Liver (tissue), 9 donors: ENCODE data around the gene SEMA4C. TPM values are rescaled to one million over a fixed set of nuclear protein-coding genes. Genes with fewer than 3 reads are reported as not detected.

Experiments used
- DNase-seq: peaks from one replicate; pipeline ENCODE4 v3.0.0-alpha.2; 2017; ENCODE audit warnings: low spot score
- H3K27ac ChIP-seq, 2 donors: one replicate each; pipeline ENCODE4 v1.7.0; 2013; ENCODE audit warnings: inconsistent platforms in 2 of 2, low read length in 2 of 2, control low read depth in 1 of 2, low read depth in 1 of 2, mild to moderate bottlenecking in 1 of 2
- H3K27me3 ChIP-seq, 4 donors: one replicate each; pipeline versions ENCODE4 v1.6.1 to v1.7.0; 2013; ENCODE audit warnings: low read length in 3 of 4, inconsistent platforms in 1 of 4, mild to moderate bottlenecking in 1 of 4, moderate library complexity in 1 of 4; ENCODE audit not compliant: control insufficient read depth in 4 of 4, insufficient read depth in 4 of 4
- H3K36me3 ChIP-seq, 4 donors: one replicate each; pipeline versions ENCODE4 v1.6.1 to v1.7.0; 2013; ENCODE audit warnings: low read length in 3 of 4, mild to moderate bottlenecking in 3 of 4, low read depth in 1 of 4, moderate library complexity in 1 of 4; ENCODE audit not compliant: control insufficient read depth in 4 of 4, insufficient read depth in 3 of 4
- H3K4me1 ChIP-seq, 4 donors: one replicate each; pipeline versions ENCODE4 v1.6.1 to v1.7.0; 2013; ENCODE audit warnings: low read length in 3 of 4, mild to moderate bottlenecking in 3 of 4, moderate library complexity in 1 of 4; ENCODE audit not compliant: control insufficient read depth in 4 of 4, insufficient read depth in 4 of 4
- H3K4me3 ChIP-seq, 3 donors: one replicate each; pipeline versions ENCODE4 v1.6.1 to v1.7.0; 2013; ENCODE audit warnings: low read length in 3 of 3, control low read depth in 1 of 3, low read depth in 1 of 3, mild to moderate bottlenecking in 1 of 3
- H3K9ac ChIP-seq, 2 donors: one replicate each; pipeline ENCODE4 v1.7.0; 2013; ENCODE audit warnings: low read length in 2 of 2, mild to moderate bottlenecking in 2 of 2, moderate library complexity in 2 of 2, control low read depth in 1 of 2, low read depth in 1 of 2
- H3K9me3 ChIP-seq, 4 donors: one replicate each; pipeline versions ENCODE4 v1.6.1 to v1.7.0; 2013; ENCODE audit warnings: low read length in 3 of 4; ENCODE audit not compliant: control insufficient read depth in 4 of 4
- EGR1 ChIP-seq, 2 donors: IDR thresholded peaks; 2 replicates each; pipeline ENCODE4 v1.6.1; 2016 to 2018; ENCODE audit warnings: antibody characterized with exemption in 2 of 2, low read depth in 2 of 2
- FOXA1 ChIP-seq: IDR thresholded peaks from 2 replicates; pipeline ENCODE4 v1.6.1; 2016; ENCODE audit warnings: antibody characterized with exemption
- FOXA2 ChIP-seq: IDR thresholded peaks from 2 replicates; pipeline ENCODE4 v1.6.1; 2016; ENCODE audit warnings: antibody characterized with exemption
- GABPA ChIP-seq, 2 donors: IDR thresholded peaks in 1 of 2; conservative IDR thresholded peaks in 1 of 2; 2 replicates each; pipeline ENCODE4 v1.6.1; 2016; ENCODE audit warnings: antibody characterized with exemption in 2 of 2, mild to moderate bottlenecking in 1 of 2, moderate library complexity in 1 of 2
- HNF4A ChIP-seq, 2 donors: conservative IDR thresholded peaks; 2 replicates each; pipeline ENCODE4 v1.6.1; 2016; ENCODE audit warnings: antibody characterized with exemption in 2 of 2, mild to moderate bottlenecking in 2 of 2
- HNF4G ChIP-seq: IDR thresholded peaks from 2 replicates; pipeline ENCODE4 v1.6.1; 2016; ENCODE audit warnings: antibody characterized with exemption
- JUND ChIP-seq, 2 donors: IDR thresholded peaks; 2 replicates each; pipeline ENCODE4 v1.6.1; 2016; ENCODE audit warnings: antibody characterized with exemption in 2 of 2
- NR2F2 ChIP-seq: IDR thresholded peaks from 2 replicates; pipeline ENCODE4 v1.6.1; 2016; ENCODE audit warnings: antibody characterized with exemption
- RAD21 ChIP-seq, 2 donors: IDR thresholded peaks; 2 replicates each; pipeline ENCODE4 v1.6.1; 2016; ENCODE audit warnings: antibody characterized with exemption in 2 of 2, mild to moderate bottlenecking in 2 of 2
- RXRA ChIP-seq, 2 donors: IDR thresholded peaks; 2 replicates each; pipeline ENCODE4 v1.6.1; 2017 to 2018; ENCODE audit warnings: antibody characterized with exemption in 2 of 2, mild to moderate bottlenecking in 1 of 2
- SP1 ChIP-seq: IDR thresholded peaks from 2 replicates; pipeline ENCODE4 v1.6.1; 2018; ENCODE audit warnings: antibody characterized with exemption, mild to moderate bottlenecking
- TAF1 ChIP-seq: conservative IDR thresholded peaks from 2 replicates; pipeline ENCODE4 v1.6.1; 2016; ENCODE audit warnings: antibody characterized with exemption, mild to moderate bottlenecking
- YY1 ChIP-seq: IDR thresholded peaks from 2 replicates; pipeline ENCODE4 v1.6.1; 2016; ENCODE audit warnings: antibody characterized with exemption, mild to moderate bottlenecking
- WGBS: extraction: QIAGEN DNeasy Blood & Tissue Kit; methylation state at CpG from one replicate; pipeline ENCODE4 v1.1.7; 2013; 5-methylcytosine and 5-hydroxymethylcytosine counted together
- polyA plus RNA-seq, 2 donors: library from polyadenylated mRNA; stranded (reverse) in 1 of 2; unstranded in 1 of 2; fragments of 200-250 nt in 1 of 2; fragments of >200 nt in 1 of 2; fragmentation: Nextera tagmentation in 1 of 2; extraction: Ambion mirVana in 1 of 2; gene quantifications; one replicate each; pipeline versions ENCODE4 v1.2.1 to v1.2.3, GENCODE V29; 2013 to 2015
- total RNA-seq, 2 donors: library from RNA; depleted of rRNA; stranded (reverse); fragments of >200 nt; gene quantifications; one replicate each; pipeline ENCODE4 v1.2.3, GENCODE V29; 2014
- TF ChIP-seq, protein P1 (sequence below): fragments of 150-350 bp; IDR thresholded peaks from 2 replicates; pipeline ENCODE4 v1.5.1; 2017; ENCODE audit warnings: improper control_type of control experiment, low read depth, low read length; ENCODE audit not compliant: missing input control
- TF ChIP-seq, protein P2 (sequence below): IDR thresholded peaks from 2 replicates; pipeline ENCODE4 v1.6.1; 2016; ENCODE audit warnings: antibody characterized with exemption, mild to moderate bottlenecking
- TF ChIP-seq, protein P3 (sequence below): IDR thresholded peaks from 2 replicates; pipeline ENCODE4 v1.6.1; 2016; ENCODE audit warnings: antibody characterized with exemption
- TF ChIP-seq, protein P4 (sequence below): IDR thresholded peaks from 2 replicates; pipeline ENCODE4 v1.6.1; 2016; ENCODE audit warnings: antibody characterized with exemption
- TF ChIP-seq, protein P5 (sequence below): IDR thresholded peaks from 2 replicates; pipeline ENCODE4 v1.6.1; 2016; ENCODE audit warnings: antibody characterized with exemption
- donor health status: healthy.
- donor health status: healthy.
- donor health status: healthy.
- donor health status: healthy.
- donor health status: healthy.

The SEMA4C gene
- total and polyA plus RNA-seq, 4 donors, result 3.7 to 23.2 (median 13.2) TPM

DNA sequence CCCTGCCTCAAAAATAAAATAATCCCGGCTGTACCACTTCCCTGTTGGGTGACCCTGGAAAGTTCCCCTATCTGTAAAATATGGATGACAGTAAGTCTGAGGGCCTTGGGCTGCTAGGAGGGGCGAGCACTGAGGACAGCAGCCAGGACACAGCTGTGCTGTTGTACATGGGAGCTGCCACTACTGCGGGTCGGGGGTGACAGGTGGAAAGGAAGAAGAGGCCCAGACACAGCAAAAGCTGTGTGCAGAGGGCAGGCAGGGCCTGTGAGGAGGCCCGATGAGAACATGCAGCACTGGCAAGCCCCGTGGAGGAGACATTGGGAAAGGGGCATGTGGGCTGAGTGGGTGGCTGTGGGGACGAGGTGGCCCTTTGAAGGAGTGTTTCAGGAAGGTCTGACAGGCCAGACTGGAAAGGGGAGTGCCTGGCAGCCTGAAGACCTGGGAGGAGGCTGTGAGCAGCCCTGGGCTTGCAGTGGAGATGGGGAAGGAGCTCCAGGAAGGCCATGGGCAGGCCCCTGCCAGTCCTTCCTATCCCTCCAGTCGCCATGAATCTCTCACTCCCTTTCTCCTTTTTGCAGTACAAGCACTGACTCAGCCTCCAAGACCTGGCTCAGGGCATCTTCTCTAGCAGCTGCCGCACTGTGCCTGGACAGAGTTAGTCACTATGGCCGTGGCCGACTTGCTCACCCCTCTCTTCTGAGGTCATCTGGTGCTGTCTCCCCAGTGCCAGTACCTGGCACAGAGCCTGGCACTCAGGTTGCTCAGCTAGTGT is 28.9 kb upstream of the SEMA4C start:
- Histone ChIP-seq H3K27ac (no peak overlapping the region), H3K9me3 (no peaks in the 10 kb centered on the region), H3K4me3 (no peak overlapping the region), H3K9ac (no peak overlapping the region), H3K4me1 (no peaks in the 10 kb centered on the region), H3K36me3 (no peaks in the 10 kb centered on the region), H3K27me3 (no peaks in the 10 kb centered on the region)
- TF ChIP-seq GABPA (IDR thresholded peaks at IDR 0.05 in 1 of 2, conservative IDR thresholded peaks at IDR 0.05 in 1 of 2) (no peak), HNF4A (conservative IDR thresholded peaks at IDR 0.05) (no peak), FOXA1 (no peak), SP1 (no peak), HNF4G (no peak), FOXA2 (no peak), YY1 (no peak), TAF1 (no peak), NR2F2 (no peak), JUND (IDR thresholded peaks at IDR 0.05) (no peak), RAD21 (IDR thresholded peaks at IDR 0.05) (no peak), RXRA (IDR thresholded peaks at IDR 0.05) (no peak), EGR1 (IDR thresholded peaks at IDR 0.05; ENCODE audit: low read depth in 2 of 2) (no peak)
- TF ChIP-seq, protein P1, sequence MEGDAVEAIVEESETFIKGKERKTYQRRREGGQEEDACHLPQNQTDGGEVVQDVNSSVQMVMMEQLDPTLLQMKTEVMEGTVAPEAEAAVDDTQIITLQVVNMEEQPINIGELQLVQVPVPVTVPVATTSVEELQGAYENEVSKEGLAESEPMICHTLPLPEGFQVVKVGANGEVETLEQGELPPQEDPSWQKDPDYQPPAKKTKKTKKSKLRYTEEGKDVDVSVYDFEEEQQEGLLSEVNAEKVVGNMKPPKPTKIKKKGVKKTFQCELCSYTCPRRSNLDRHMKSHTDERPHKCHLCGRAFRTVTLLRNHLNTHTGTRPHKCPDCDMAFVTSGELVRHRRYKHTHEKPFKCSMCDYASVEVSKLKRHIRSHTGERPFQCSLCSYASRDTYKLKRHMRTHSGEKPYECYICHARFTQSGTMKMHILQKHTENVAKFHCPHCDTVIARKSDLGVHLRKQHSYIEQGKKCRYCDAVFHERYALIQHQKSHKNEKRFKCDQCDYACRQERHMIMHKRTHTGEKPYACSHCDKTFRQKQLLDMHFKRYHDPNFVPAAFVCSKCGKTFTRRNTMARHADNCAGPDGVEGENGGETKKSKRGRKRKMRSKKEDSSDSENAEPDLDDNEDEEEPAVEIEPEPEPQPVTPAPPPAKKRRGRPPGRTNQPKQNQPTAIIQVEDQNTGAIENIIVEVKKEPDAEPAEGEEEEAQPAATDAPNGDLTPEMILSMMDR, result no peak
- TF ChIP-seq, protein P2, sequence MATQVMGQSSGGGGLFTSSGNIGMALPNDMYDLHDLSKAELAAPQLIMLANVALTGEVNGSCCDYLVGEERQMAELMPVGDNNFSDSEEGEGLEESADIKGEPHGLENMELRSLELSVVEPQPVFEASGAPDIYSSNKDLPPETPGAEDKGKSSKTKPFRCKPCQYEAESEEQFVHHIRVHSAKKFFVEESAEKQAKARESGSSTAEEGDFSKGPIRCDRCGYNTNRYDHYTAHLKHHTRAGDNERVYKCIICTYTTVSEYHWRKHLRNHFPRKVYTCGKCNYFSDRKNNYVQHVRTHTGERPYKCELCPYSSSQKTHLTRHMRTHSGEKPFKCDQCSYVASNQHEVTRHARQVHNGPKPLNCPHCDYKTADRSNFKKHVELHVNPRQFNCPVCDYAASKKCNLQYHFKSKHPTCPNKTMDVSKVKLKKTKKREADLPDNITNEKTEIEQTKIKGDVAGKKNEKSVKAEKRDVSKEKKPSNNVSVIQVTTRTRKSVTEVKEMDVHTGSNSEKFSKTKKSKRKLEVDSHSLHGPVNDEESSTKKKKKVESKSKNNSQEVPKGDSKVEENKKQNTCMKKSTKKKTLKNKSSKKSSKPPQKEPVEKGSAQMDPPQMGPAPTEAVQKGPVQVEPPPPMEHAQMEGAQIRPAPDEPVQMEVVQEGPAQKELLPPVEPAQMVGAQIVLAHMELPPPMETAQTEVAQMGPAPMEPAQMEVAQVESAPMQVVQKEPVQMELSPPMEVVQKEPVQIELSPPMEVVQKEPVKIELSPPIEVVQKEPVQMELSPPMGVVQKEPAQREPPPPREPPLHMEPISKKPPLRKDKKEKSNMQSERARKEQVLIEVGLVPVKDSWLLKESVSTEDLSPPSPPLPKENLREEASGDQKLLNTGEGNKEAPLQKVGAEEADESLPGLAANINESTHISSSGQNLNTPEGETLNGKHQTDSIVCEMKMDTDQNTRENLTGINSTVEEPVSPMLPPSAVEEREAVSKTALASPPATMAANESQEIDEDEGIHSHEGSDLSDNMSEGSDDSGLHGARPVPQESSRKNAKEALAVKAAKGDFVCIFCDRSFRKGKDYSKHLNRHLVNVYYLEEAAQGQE, result no peak
- TF ChIP-seq, protein P3, sequence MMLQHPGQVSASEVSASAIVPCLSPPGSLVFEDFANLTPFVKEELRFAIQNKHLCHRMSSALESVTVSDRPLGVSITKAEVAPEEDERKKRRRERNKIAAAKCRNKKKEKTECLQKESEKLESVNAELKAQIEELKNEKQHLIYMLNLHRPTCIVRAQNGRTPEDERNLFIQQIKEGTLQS, result no peak
- TF ChIP-seq, protein P4, sequence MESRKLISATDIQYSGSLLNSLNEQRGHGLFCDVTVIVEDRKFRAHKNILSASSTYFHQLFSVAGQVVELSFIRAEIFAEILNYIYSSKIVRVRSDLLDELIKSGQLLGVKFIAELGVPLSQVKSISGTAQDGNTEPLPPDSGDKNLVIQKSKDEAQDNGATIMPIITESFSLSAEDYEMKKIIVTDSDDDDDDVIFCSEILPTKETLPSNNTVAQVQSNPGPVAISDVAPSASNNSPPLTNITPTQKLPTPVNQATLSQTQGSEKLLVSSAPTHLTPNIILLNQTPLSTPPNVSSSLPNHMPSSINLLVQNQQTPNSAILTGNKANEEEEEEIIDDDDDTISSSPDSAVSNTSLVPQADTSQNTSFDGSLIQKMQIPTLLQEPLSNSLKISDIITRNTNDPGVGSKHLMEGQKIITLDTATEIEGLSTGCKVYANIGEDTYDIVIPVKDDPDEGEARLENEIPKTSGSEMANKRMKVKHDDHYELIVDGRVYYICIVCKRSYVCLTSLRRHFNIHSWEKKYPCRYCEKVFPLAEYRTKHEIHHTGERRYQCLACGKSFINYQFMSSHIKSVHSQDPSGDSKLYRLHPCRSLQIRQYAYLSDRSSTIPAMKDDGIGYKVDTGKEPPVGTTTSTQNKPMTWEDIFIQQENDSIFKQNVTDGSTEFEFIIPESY, result no peak
- TF ChIP-seq, protein P5, sequence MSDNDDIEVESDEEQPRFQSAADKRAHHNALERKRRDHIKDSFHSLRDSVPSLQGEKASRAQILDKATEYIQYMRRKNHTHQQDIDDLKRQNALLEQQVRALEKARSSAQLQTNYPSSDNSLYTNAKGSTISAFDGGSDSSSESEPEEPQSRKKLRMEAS, result no peak
- WGBS, result 86% methylated on average over 11 of the region's 11 CpGs
- no peak for DNase-seq
